ENCODE measurements around the gene PTPN23. TPM values are rescaled to one million over a fixed set of nuclear protein-coding genes. Genes with fewer than 3 reads are reported as not detected.

PTPN23 gene
- total RNA-seq, 2 experiments from 2014 or later = 13.6 to 40.0 TPM

- Histone ChIP-seq H3K36me3 (ENCODE audit: insufficient read depth, low read length) (peaks cover 43% of the 10 kb centered on the region), H4K20me1 (ENCODE audit: insufficient read depth, low read length) (no peaks in the 10 kb centered on the region)
- CTCF ChIA-PET (ENCODE audit: unreplicated experiment) = no interaction called here
Measured at GRCh38 chr3:47404431-47404876, 23.6 kb downstream of the PTPN23 start.

GRCh38 chr3:47404955-47405790 is 24.4 kb downstream of the PTPN23 start:
- Histone ChIP-seq H2AFZ (ENCODE audit: low read length) (no peak overlapping the region), H3K79me2 (ENCODE audit: insufficient read depth, low read depth, low read length) (no peaks in the 10 kb centered on the region), H3K4me1 (ENCODE audit: insufficient read depth, low read length, poor library complexity, severe bottlenecking) (no peaks in the 10 kb centered on the region), H3K9me3 (ENCODE audit: low read length) (no peaks in the 10 kb centered on the region), H3K4me3 (ENCODE audit: low read depth, low read length, poor library complexity, severe bottlenecking) (no peak overlapping the region), H3K27ac (ENCODE audit: low read depth, low read length, poor library complexity, severe bottlenecking) (no peak overlapping the region), H4K20me1 (ENCODE audit: insufficient read depth, low read length) (no peaks in the 10 kb centered on the region), H3K36me3 (ENCODE audit: insufficient read depth, low read length) (peaks cover 47% of the 10 kb centered on the region), H3K4me2 (ENCODE audit: low read length) (no peak overlapping the region), H3K9me2 (ENCODE audit: insufficient read depth, low read length) (no peaks in the 10 kb centered on the region)
- intact Hi-C loops (cut with micrococcal nuclease; ENCODE audit: unreplicated experiment) = no loop called here
- ChIA-PET POLR2A (no interaction called here), CTCF (ENCODE audit: unreplicated experiment) (no interaction called here)
- no TSS peak for BruUV-seq (replicated peaks)
- no peak for TF ChIP-seq CTCF (conservative IDR thresholded peaks at IDR 0.05; ENCODE audit: low read length)
- TF ChIP-seq EZH2phosphoT487 (IDR thresholded peaks at IDR 0.05; ENCODE audit: borderline replicate concordance, low read depth, low read length) = no peak
- no peak for DNase-seq (ENCODE audit: low spot score)

More at GRCh38 chr3:47404431-47404876, 23.6 kb downstream of the PTPN23 start:
- Histone ChIP-seq H2AFZ (ENCODE audit: low read length) (no peak overlapping the region), H3K4me1 (ENCODE audit: insufficient read depth, low read length, poor library complexity, severe bottlenecking) (no peaks in the 10 kb centered on the region), H3K27ac (ENCODE audit: low read depth, low read length, poor library complexity, severe bottlenecking) (no peak overlapping the region), H3K79me2 (ENCODE audit: insufficient read depth, low read depth, low read length) (no peaks in the 10 kb centered on the region), H3K4me3 (ENCODE audit: low read depth, low read length, poor library complexity, severe bottlenecking) (no peak overlapping the region), H3K9me3 (ENCODE audit: low read length) (no peaks in the 10 kb centered on the region), H3K4me2 (ENCODE audit: low read length) (no peak overlapping the region), H3K9me2 (ENCODE audit: insufficient read depth, low read length) (no peaks in the 10 kb centered on the region)
- intact Hi-C loops (cut with micrococcal nuclease; ENCODE audit: unreplicated experiment) = no loop called here
- DNase-seq (ENCODE audit: low spot score) = no peak
- POLR2A ChIA-PET = no interaction called here
- no TSS peak for BruUV-seq (replicated peaks)
- TF ChIP-seq CTCF (conservative IDR thresholded peaks at IDR 0.05; ENCODE audit: low read length) = no peak
- no peak for TF ChIP-seq EZH2phosphoT487 (IDR thresholded peaks at IDR 0.05; ENCODE audit: borderline replicate concordance, low read depth, low read length)
